ENCODE data around the gene R3HDM2. TPM values are rescaled to one million over a fixed set of nuclear protein-coding genes. Genes with fewer than 3 reads are reported as not detected.

R3HDM2 gene
- total RNA-seq, 1 experiment from 2014 or later, result 34.7 TPM

- peaks cover 4% of the 10 kb centered on the region; the same call in 1 of the 2 replicates for H3K9me3 Mint-ChIP-seq
- H3K4me1 Mint-ChIP-seq, result no peaks in the 10 kb centered on the region
- no peak for ATAC-seq
- H3K36me3 Mint-ChIP-seq, result peaks cover 5% of the 10 kb centered on the region
- TF ChIP-seq, protein P1, sequence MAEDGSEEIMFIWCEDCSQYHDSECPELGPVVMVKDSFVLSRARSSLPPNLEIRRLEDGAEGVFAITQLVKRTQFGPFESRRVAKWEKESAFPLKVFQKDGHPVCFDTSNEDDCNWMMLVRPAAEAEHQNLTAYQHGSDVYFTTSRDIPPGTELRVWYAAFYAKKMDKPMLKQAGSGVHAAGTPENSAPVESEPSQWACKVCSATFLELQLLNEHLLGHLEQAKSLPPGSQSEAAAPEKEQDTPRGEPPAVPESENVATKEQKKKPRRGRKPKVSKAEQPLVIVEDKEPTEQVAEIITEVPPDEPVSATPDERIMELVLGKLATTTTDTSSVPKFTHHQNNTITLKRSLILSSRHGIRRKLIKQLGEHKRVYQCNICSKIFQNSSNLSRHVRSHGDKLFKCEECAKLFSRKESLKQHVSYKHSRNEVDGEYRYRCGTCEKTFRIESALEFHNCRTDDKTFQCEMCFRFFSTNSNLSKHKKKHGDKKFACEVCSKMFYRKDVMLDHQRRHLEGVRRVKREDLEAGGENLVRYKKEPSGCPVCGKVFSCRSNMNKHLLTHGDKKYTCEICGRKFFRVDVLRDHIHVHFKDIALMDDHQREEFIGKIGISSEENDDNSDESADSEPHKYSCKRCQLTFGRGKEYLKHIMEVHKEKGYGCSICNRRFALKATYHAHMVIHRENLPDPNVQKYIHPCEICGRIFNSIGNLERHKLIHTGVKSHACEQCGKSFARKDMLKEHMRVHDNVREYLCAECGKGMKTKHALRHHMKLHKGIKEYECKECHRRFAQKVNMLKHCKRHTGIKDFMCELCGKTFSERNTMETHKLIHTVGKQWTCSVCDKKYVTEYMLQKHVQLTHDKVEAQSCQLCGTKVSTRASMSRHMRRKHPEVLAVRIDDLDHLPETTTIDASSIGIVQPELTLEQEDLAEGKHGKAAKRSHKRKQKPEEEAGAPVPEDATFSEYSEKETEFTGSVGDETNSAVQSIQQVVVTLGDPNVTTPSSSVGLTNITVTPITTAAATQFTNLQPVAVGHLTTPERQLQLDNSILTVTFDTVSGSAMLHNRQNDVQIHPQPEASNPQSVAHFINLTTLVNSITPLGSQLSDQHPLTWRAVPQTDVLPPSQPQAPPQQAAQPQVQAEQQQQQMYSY (CRISPR knock-in tag; IDR thresholded peaks at IDR 0.05), result no peak
- TF ChIP-seq, protein P2, sequence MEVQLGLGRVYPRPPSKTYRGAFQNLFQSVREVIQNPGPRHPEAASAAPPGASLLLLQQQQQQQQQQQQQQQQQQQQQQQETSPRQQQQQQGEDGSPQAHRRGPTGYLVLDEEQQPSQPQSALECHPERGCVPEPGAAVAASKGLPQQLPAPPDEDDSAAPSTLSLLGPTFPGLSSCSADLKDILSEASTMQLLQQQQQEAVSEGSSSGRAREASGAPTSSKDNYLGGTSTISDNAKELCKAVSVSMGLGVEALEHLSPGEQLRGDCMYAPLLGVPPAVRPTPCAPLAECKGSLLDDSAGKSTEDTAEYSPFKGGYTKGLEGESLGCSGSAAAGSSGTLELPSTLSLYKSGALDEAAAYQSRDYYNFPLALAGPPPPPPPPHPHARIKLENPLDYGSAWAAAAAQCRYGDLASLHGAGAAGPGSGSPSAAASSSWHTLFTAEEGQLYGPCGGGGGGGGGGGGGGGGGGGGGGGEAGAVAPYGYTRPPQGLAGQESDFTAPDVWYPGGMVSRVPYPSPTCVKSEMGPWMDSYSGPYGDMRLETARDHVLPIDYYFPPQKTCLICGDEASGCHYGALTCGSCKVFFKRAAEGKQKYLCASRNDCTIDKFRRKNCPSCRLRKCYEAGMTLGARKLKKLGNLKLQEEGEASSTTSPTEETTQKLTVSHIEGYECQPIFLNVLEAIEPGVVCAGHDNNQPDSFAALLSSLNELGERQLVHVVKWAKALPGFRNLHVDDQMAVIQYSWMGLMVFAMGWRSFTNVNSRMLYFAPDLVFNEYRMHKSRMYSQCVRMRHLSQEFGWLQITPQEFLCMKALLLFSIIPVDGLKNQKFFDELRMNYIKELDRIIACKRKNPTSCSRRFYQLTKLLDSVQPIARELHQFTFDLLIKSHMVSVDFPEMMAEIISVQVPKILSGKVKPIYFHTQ (CRISPR knock-in tag; IDR thresholded peaks at IDR 0.05), result no peak
- TF ChIP-seq IRF1 (CRISPR knock-in tag; IDR thresholded peaks at IDR 0.05) (no peak), FOXK1 (CRISPR knock-in tag; IDR thresholded peaks at IDR 0.05) (no peak), NR2C2 (CRISPR knock-in tag; IDR thresholded peaks at IDR 0.05) (no peak), NFATC4 (CRISPR knock-in tag; IDR thresholded peaks at IDR 0.05) (no peak)
- TF ChIP-seq, protein P3, sequence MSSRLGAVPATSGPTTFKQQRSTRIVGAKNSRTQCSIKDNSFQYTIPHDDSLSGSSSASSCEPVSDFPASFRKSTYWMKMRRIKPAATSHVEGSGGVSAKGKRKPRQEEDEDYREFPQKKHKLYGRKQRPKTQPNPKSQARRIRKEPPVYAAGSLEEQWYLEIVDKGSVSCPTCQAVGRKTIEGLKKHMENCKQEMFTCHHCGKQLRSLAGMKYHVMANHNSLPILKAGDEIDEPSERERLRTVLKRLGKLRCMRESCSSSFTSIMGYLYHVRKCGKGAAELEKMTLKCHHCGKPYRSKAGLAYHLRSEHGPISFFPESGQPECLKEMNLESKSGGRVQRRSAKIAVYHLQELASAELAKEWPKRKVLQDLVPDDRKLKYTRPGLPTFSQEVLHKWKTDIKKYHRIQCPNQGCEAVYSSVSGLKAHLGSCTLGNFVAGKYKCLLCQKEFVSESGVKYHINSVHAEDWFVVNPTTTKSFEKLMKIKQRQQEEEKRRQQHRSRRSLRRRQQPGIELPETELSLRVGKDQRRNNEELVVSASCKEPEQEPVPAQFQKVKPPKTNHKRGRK (CRISPR knock-in tag; IDR thresholded peaks at IDR 0.05; ENCODE audit: borderline replicate concordance), result no peak
- ChIA-PET POLR2A (no interaction called here), CTCF (no interaction called here)
- no peak overlapping the region for H3K27ac Mint-ChIP-seq
- no peaks in the 10 kb centered on the region for H3K27me3 Mint-ChIP-seq (ENCODE audit: low read depth)
- no peak overlapping the region for H3K4me3 Mint-ChIP-seq
- DNase-seq (ENCODE audit: low spot score), result no peak
These were observed 101.6 kb downstream of the R3HDM2 start for GRCh38 chr12:57329219-57329618.

GRCh38 chr12:57325395-57325794, 105.4 kb downstream of the R3HDM2 start:
- DNase-seq (ENCODE audit: low spot score) (no peak), ATAC-seq (no peak)
- TF ChIP-seq, protein P4, sequence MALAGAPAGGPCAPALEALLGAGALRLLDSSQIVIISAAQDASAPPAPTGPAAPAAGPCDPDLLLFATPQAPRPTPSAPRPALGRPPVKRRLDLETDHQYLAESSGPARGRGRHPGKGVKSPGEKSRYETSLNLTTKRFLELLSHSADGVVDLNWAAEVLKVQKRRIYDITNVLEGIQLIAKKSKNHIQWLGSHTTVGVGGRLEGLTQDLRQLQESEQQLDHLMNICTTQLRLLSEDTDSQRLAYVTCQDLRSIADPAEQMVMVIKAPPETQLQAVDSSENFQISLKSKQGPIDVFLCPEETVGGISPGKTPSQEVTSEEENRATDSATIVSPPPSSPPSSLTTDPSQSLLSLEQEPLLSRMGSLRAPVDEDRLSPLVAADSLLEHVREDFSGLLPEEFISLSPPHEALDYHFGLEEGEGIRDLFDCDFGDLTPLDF (CRISPR knock-in tag; IDR thresholded peaks at IDR 0.05), result no peak
- TF ChIP-seq OVOL2 (CRISPR knock-in tag; IDR thresholded peaks at IDR 0.05; ENCODE audit: borderline replicate concordance), result no peak
- no peak for TF ChIP-seq CREB1 (CRISPR knock-in tag; IDR thresholded peaks at IDR 0.05)
- H3K27ac Mint-ChIP-seq, result no peak overlapping the region
- ChIA-PET CTCF (interaction anchor here (1.1 kb wide), 1 partner anchor 18 kb away, joined by 6 read pairs; no protein-coding TSS in a partner anchor), POLR2A (no interaction called here)
- no peaks in the 10 kb centered on the region for H3K4me1 Mint-ChIP-seq
- no peaks in the 10 kb centered on the region for H3K36me3 Mint-ChIP-seq
- no peak overlapping the region for H3K4me3 Mint-ChIP-seq
- H3K27me3 Mint-ChIP-seq (ENCODE audit: low read depth), result no peaks in the 10 kb centered on the region
- no peaks in the 10 kb centered on the region for H3K9me3 Mint-ChIP-seq

- Mint-ChIP-seq H3K9me3 (no peaks in the 10 kb centered on the region), H3K4me1 (no peaks in the 10 kb centered on the region), H3K36me3 (no peaks in the 10 kb centered on the region), H3K27ac (no peak overlapping the region), H3K4me3 (no peak overlapping the region), H3K27me3 (ENCODE audit: low read depth) (no peaks in the 10 kb centered on the region)
- ChIA-PET POLR2A (no interaction called here), CTCF (interaction anchor here (2.5 kb wide), 1 partner anchor 129 kb away, joined by 6 read pairs; no protein-coding TSS in a partner anchor)
- ATAC-seq, result no peak
- DNase-seq (ENCODE audit: low spot score), result no peak
- no peak for TF ChIP-seq ZNF532 (CRISPR knock-in tag; IDR thresholded peaks at IDR 0.05; ENCODE audit: borderline replicate concordance)
- TF ChIP-seq TP53 (CRISPR knock-in tag; IDR thresholded peaks at IDR 0.05), result no peak
- TF ChIP-seq SMAD4 (CRISPR knock-in tag; IDR thresholded peaks at IDR 0.05), result no peak
- TF ChIP-seq, protein P5, sequence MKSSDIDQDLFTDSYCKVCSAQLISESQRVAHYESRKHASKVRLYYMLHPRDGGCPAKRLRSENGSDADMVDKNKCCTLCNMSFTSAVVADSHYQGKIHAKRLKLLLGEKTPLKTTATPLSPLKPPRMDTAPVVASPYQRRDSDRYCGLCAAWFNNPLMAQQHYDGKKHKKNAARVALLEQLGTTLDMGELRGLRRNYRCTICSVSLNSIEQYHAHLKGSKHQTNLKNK (CRISPR knock-in tag; IDR thresholded peaks at IDR 0.05), result no peak
- no peak for TF ChIP-seq NFE2L1 (CRISPR knock-in tag; IDR thresholded peaks at IDR 0.05)
- no peak for TF ChIP-seq ZNF423 (CRISPR knock-in tag; IDR thresholded peaks at IDR 0.05)
- no peak for TF ChIP-seq NR3C1 (CRISPR knock-in tag; conservative IDR thresholded peaks at IDR 0.05; ENCODE audit: low read depth)
- TF ChIP-seq TCF7 (CRISPR knock-in tag; IDR thresholded peaks at IDR 0.05; ENCODE audit: low read depth), result no peak
These were observed 107.4 kb downstream of the R3HDM2 start for GRCh38 chr12:57323416-57323815.

Measured in WTC11 (cell line).